HG03342 (cell line): ENCODE measurements around the gene PLS1.

ENCODE experiments used
- ATAC-seq: cut with Tn5 transposase; IDR thresholded peaks from one replicate; pipeline ENCODE4 v1.9.1; 2021; ENCODE audit warnings: mild to moderate bottlenecking, moderate library complexity; ENCODE audit not compliant: unreplicated experiment

PLS1 gene

DNA sequence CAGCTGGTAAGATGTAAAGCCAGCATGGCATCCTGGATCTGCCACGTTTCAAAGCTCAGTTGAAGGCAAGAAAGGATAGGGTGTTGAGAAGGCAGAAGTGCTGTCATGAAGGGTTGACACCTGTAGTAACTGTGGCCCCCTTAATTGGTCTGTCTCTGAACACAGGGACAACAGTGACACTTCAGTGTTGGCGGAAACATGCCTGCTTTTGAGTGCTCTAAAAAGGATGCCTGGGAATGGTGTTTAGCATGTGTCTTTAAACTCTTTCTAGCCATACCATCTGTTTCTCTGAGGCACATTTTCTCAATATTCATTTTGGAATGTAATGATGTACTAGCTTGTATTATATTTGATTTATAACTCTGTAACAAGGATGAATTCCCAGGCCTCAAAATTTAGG, 42.1 kb downstream of the PLS1 start:
- ATAC-seq, result no peak

DNA sequence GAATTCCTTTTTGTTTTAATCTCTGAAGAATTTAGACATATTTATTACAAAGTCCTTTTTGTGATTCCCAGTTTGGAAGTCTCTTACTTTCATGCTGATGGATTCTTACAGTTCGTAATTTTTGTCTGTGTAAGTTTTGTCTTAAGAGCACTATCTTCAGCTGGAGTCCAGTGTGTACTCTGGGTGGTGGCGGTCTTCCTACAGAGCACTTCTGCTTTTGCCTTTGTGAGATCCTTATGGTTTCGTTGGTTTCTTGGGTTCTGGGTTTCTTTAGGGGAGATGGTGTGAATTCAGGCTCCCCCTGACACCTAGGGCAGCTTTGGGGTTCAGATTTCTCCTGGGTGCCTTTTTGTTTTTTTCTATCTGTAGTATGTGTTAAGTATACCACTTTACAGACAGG, 45.3 kb downstream of the PLS1 start:
- no peak for ATAC-seq

DNA sequence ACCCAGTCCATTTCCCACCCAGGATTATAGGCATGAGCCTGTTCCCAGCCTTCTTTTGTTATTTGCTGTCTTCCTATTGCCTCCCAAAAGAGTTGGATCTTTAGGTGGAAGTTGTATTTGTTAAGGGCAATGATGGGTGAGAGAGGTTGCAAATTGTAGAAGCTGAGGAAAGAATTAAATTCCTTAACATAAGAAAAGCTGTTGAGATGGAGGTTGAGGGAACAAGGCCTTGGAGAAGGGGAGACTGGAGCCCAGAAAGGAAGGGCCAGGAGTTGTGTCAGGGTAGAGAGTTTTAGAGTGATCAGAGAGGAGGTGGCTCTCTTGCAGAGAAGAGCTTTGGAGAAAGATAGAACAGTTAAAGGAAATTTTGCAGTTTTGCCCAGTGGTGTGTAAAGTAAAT, 46.8 kb downstream of the PLS1 start:
- no peak for ATAC-seq

DNA sequence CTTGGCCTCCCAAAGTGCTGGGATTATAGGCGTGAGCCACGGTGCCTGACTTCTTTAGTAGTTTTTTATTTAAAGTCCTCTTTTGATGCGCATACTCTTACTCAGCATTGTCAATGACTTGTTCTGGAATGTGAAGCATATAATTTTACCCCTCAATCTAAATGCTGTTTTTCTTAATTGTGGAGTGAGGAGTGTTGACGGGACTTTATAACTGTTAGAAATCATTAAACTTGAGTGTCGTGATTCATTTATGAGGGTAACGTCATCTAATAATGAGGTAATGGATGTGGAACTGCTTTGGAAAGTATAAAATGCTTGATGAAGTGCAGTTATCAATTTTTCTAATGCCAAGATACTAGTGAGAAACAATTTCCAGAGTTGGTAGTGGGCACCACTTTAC, 48.3 kb downstream of the PLS1 start:
- ATAC-seq, result no peak

DNA sequence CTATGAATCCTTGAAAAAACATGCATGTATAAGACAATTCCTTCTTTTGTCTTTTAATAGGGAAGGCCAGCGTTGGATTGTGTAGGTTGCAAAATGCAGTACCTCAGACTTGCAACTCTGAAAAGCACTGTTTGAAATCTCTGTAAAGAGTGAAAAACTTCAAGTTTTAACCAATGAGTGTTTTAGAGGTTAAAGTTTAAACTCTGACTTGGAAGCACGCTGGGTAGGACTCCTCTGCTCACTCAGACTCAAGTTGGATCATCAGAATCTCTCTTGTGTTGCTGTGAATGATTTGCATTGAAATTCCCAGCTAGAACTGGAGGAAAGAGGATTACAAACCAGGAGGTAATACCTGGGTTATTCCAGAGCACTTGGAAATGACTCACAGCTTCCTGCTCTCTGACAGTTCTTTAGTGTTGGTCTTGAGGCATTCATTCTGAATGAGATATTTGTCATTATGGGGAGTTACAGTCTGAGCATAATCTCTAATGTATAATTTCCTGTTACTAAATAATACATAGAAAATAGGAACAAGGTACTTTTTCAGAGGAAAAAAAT, 49.1 kb downstream of the PLS1 start:
- ATAC-seq, result no peak

DNA sequence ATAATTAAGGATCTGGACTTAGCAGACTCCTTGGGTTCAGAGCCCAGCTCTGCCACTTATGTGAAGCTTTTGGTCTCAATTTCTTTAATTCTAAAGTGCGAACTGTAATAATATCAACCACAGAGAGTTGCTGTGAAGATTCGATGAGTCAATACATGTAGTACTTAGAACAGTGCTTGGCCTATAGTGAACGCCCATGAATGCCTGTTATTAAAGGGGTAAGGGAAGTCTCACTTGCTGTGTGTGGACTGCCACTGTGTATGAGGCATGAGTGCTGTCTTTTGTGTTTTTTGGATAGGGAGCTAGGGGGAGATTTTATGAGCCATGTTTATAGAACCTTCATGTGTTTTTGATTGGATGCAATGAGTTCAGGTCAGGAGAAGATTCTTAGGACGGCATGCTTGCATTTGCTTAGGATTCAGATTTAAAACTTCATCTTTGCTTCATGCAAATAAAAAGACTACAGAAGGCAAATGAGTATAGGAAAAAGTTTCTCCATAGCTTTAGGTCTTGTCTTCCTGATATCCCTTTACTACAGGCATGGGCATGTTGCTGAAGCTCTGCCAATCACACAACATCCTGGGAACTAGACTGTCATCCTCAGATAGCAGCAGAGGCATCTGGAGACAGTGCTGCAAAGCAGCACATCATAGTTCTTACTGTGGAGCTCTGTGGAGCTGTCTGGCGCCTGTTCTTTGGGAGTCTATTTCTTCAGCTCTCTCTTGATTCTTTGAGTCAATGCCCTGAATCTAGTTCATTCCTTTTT, 50.0 kb downstream of the PLS1 start:
- ATAC-seq, result no peak

DNA sequence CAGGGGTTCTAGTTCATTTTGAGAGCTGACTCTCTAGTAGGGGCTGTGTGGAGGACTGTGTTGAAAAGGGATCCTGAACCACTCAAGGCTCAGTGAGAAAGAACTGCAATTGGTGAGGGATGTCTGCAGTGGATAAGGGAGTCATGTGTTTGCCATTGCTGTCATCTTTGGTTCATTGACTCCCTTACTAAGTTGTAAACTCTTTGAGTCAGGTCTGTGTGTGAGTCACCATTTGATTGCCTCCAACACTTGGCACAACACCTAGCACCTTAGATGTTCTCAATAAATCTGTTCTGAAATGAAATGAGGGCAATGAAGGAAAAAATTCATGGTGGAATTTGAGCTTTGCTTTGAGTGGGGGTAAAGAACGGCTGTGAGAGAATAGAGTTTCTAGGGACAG, 51.7 kb downstream of the PLS1 start:
- ATAC-seq, result no peak

DNA sequence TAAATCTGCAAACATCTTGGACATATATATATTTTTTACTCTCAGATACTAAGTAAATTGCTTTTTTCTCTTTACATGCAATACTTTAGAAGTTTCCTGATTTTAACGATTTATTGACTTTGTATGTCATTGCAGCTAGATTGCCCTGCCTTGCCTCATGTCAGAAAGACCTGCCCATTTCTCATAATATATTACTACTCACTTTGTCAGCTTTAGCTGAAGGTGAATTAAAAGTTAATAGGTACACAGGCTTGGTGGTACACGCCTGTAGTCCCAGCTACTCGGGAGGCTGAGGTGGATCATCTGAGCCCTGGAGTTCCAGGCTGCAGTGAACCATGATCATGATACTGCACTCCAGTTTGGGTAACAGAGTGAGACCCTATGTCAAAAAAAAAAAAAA, 52.8 kb downstream of the PLS1 start:
- ATAC-seq, result no peak

DNA sequence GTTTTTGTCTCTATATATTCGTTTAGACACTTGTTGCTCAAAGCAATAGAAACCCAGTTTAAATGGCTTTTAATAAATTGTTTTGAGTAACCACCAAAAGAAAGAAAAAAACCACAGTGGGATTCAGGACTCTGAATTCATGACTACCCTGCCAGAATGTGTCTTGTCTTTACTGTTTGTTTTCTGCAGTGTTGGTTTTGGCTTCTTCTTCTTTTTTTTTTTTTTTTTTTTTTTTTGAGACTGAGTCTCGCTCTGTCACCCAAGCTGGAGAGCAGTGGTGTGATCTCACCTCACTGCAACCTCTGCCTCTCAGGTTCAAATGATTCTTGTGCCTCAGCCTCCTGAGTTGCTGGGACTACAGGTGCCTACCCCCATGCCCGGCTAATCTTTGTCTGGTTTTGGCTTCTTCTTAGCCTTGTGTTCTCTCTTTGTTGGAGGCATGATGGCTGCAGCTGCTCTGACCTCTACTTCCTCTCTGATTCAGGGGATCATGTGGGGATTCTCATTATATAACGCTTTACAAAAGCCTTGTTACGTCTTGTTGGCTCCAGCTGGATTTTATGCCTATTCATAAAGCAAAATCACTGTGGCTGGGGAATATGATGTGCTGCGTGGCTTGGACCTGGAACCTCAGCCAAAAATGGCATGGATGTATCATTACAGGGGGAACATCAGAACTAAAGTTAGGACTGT, 54.0 kb downstream of the PLS1 start:
- no peak for ATAC-seq

DNA sequence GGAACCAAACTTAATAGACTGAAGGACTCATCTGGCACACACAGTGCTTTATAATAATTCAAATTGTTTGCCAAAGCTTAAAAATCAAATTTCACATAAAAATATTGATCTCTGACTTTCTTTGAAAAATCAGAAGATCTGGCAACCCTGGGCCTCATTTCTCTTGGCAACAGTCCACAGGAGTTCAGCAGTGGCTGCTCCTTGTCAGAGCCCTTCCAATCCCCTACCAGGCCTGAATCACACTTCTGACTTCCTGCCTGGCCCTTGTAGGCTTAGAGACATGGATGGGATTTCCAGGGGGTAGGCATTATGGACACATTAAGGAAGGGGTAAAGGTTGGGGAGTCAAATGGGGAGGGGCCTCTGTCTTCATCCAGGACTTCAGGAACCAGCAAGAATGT, 55.5 kb downstream of the PLS1 start:
- ATAC-seq, result no peak

DNA sequence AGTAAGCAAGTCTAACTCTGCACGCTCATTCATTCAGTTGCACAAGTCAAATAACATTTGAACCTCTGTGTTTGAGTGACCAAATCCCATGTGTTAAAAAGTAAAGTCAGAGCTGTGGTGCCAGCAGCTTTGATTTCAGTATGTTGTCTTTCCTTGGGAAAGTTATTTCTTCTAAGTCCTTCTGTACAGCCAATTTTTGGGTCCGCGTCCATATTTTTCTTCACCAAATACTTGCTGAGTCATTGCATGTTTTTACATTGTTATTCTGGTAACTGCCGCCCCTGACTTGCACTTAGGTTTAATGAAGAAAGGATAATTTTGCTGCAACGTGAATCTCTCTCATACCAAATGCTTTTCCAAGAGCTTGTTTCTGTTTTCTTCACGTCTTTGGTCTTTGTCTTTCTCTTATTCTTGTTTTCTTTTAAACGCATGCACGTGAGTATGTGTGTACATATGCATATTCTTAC, 56.7 kb downstream of the PLS1 start:
- no peak for ATAC-seq

DNA sequence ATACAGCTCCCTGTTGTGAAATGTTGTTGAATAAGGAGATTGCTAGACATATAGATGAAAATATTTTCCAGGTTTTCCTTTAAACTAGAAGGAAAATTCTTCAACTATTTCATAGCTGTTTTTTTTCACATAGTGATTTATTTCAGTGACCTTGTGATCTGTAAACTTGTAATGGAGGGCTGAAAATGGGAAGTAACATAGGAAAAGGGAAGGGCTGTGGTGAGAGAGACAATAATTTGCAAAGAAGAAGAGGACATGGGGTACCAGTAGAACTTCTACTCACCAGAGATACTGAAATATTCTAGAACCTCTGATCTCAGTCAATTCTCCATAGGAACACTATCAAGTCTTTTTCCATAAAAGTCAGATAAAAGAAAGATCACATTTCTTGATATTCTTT, 60.4 kb downstream of the PLS1 start:
- ATAC-seq, result no peak

DNA sequence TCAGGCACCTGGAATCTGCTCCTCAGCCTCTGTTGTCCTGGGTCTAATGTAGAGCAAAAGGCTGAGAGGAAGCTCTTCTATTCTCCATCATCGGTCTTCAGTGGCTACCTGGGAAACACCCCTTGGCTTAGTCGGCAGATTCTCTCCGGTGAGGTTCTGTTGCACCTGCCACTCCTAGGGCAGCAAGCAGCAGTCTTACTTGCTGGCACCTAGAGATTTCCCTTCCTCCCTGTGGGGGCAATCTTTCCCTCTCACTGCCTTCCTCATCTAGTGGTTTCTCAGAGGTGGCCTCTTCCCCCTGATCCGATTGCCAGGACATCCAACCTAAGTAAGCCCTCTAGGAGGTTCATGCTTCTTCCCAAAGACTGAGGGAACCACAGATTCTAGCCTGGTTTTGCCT, 60.8 kb downstream of the PLS1 start:
- no peak for ATAC-seq

DNA sequence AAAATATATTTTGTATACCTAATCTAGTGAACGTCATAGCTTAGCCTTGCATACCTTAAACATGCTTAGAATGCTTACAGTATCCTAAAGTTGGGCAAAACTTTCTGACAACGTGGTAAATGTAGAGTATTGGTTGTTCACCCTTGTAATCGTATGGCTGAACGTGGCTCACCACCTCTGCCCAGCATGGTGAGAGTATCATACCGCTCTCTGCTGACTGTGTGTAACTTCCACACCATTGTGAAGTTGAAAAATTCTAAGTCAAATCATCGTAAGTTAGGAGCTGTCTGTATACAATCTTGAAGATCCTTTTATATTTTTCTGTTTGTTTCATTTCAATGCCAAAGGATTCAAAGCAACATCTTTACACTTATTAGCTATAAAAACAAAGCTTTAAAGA, 64.2 kb downstream of the PLS1 start:
- no peak for ATAC-seq

DNA sequence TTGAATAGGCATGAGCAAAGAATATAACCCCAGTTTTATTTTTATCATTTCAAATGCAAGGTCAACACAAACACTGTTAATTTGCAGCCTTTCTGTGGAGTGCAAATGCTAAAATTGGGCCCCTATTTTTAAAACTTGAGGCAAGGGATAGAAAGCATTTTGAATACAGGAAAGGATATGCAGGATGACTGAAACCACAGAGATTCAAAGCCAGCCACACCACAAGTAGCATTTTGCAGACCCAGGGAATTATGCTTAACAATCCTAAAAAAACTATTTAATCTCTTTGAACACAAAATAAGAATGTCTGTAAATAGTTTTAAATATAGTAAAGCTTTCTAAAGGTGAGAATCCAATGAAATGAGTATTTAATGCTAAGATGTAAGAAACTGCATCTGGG, 64.7 kb downstream of the PLS1 start:
- no peak for ATAC-seq

DNA sequence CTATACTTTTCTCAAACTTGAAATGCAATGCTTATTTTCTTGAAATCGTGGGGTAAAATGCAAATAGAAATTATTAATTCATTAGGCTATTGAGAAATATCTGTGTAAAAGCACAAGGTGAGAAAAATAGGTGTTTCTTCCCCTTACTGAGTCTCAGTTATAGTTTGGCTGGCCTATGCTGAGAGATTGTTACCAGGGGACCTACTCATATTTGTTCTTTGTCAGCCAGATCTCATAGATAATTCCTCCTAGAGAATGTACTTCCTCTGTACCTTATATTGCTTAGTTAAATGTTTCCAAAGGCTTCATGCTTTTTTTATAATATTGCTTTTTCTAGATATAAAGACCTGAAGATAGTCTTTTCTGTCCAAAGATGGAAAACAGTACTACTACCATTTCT, 67.7 kb downstream of the PLS1 start:
- ATAC-seq, result no peak

DNA sequence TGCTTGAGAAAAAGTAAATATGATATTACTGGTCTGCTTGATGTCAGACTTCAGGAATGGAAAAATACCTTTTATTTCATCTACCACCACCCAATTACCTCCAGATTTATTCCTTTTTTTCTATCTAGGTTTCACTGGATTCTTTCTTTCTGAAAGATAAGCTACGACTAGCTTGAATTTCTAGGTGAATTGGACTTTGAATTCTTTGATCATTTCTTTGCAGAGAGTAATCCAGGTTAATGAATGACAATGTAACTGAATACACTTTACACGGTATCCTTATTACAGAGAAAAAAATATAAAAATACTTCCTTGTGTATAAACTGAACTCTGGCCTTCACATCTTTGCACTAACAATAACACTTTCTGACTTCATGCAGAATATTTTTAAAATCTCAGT, 68.1 kb downstream of the PLS1 start:
- no peak for ATAC-seq

DNA sequence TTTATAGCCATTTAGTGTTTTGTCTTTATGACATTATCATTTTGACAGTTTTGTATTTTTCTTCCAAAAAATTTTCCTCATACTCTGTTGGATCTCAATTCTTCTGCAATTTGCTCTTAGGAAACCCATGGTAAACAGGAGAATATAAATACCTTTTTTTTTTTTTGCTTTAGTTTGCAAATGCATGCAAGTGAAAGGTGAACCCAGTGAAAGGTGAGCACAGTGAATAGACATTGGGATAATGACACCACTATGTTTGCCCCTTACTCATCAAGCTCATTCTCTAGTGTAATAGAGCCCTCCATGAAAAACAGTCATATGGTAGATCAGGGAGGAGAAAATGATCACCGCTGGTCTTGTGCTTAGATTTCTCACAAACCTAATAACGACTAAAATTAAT, 68.6 kb downstream of the PLS1 start:
- ATAC-seq, result no peak

DNA sequence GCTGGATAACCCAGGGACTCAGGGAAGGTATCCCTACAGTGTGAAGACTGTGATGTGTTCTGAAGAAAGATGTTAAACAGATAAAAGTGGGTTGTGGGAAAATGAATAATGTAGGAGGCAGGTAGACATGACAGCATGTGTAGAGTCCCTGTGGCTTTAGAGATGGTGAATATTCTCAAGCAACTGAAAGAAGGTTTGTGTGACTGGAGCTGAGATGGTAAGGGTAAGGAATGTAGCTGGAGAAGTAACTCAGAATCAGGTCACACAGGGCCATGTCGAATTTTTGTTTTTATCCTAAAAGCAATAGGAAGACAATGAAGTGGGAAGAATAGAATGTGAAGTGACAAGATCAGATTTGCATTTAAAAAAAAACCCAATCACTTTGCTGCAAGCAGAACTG, 73.9 kb downstream of the PLS1 start:
- no peak for ATAC-seq

DNA sequence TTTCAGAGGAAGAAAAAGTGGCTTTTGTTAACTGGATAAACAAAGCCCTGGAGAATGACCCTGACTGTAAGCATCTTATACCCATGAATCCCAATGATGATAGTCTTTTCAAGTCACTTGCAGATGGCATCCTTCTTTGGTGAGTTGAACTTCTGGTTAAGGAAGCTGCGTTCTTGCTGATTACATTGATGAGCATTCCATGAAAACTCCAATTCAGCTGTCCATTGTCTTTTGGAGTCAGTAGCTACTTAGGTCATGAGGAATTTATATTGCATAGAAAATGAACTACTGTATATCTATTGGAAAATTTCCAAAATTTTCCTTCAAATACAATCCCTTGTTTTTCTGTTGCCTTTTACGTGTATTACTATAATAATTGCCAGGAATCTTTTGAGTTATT, 80.0 kb downstream of the PLS1 start:
- no peak for ATAC-seq

DNA sequence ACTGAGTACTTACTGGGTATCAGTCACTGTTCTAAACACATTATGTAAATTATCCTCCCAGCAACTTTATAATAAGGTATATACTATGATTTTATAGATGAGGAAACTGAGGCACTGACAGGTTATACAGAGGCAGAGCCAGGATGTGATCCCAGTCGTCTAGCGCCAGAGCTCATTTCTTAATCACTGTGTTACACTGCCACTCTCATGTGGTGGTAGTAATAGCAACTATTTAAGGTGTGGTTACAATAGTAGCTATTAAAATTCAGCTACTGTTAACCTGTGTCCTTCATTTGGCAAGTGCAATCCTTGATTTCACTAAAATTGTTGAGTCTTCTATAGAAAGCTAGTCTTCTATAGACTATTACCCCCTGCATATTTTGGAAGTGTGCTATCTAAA, 84.5 kb downstream of the PLS1 start:
- no peak for ATAC-seq

DNA sequence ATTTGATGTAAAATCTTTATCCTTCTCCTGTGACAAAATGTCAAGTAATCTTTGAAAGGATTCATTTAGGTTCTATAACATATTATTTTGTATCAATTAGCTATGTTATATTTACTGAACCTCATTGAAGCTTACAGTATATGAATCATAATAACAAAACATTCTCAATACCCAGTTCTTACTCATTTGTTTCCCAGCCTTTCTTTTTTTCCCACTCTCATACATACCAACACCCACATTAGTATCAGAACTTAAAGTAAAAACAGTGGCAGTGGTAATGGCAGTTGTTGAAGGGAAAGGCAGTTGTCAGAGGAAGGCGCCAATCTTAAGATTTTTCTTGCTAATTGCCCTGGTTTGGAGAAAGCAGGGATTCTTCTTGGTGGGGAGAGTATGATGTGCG, 94.4 kb downstream of the PLS1 start:
- no peak for ATAC-seq
